DOHH2 (cell line): ENCODE results near the gene APBB3.
"Not testable (repeated sequence)": the region's sequence is repeated elsewhere in the genome, so short reads cannot be mapped to it uniquely, and the experiment has no call there.

Source experiments
- H3F3A ChIP-seq: fragments of 200-600 bp; sonication (generic), shearing (Covaris generic); 2 replicates; pipeline ENCODE4 v1.6.0; 2016; ENCODE audit warnings: antibody characterized with exemption, mild to moderate bottlenecking; ENCODE audit not compliant: control insufficient read depth, insufficient read depth
- H3K27ac ChIP-seq: fragments of 200-600 bp; sonication (generic); 2 replicates; pipeline ENCODE4 v1.5.1; 2014; ENCODE audit warnings: low read depth, mild to moderate bottlenecking, low read length, moderate library complexity
- H3K27me3 ChIP-seq: fragments of 200-600 bp; sonication (generic); 2 replicates; pipeline ENCODE4 v1.6.1; 2014; ENCODE audit warnings: mild to moderate bottlenecking, low read length, mixed read lengths; ENCODE audit not compliant: control insufficient read depth
- H3K36me3 ChIP-seq: fragments of 200-600 bp; sonication (generic); 2 replicates; pipeline ENCODE4 v1.6.1; 2014; ENCODE audit warnings: mild to moderate bottlenecking, low read length, moderate library complexity, mixed read lengths; ENCODE audit not compliant: control insufficient read depth
- H3K4me1 ChIP-seq: fragments of 200-600 bp; sonication (generic); 2 replicates; pipeline ENCODE4 v1.6.1; 2014; ENCODE audit warnings: mild to moderate bottlenecking, low read length, mixed read lengths; ENCODE audit not compliant: control insufficient read depth
- H3K4me2 ChIP-seq: fragments of 200-600 bp; sonication (generic); 2 replicates; pipeline ENCODE4 v1.6.0; 2014; ENCODE audit warnings: mild to moderate bottlenecking, low read length, moderate library complexity
- H3K4me3 ChIP-seq: fragments of 200-600 bp; sonication (generic); 2 replicates; pipeline ENCODE4 v1.5.1; 2014; ENCODE audit warnings: mild to moderate bottlenecking, low read length, mixed read lengths
- H3K79me2 ChIP-seq: fragments of 200-600 bp; sonication (generic); 2 replicates; pipeline ENCODE4 v1.6.1; 2014; ENCODE audit warnings: mild to moderate bottlenecking, low read length, mixed read lengths; ENCODE audit not compliant: control insufficient read depth
- H3K9me2 ChIP-seq: fragments of 200-600 bp; sonication (generic); replicated peaks from 2 replicates; pipeline ENCODE4 v1.6.1; 2014; ENCODE audit warnings: mild to moderate bottlenecking, low read length, mixed read lengths; ENCODE audit not compliant: control insufficient read depth
- H3K9me3 ChIP-seq: fragments of 200-600 bp; sonication (generic); 2 replicates; pipeline ENCODE4 v1.6.1; 2014; ENCODE audit warnings: antibody characterized with exemption, low read length, mixed read lengths; ENCODE audit not compliant: control insufficient read depth, insufficient read depth
- H4K20me1 ChIP-seq: fragments of 200-600 bp; sonication (generic); 2 replicates; pipeline ENCODE4 v1.6.0; 2014; ENCODE audit warnings: low read depth, mild to moderate bottlenecking, antibody characterized with exemption, low read length, moderate library complexity; ENCODE audit not compliant: control insufficient read depth, insufficient read depth
- EZH2phosphoT487 ChIP-seq: fragments of 200-600 bp; sonication (generic); IDR thresholded peaks from 2 replicates; pipeline ENCODE4 v1.6.1; 2017; ENCODE audit warnings: borderline replicate concordance, mild to moderate bottlenecking, antibody characterized with exemption, low read length, moderate library complexity, mixed read lengths
- TF ChIP-seq, protein P1 (sequence below): fragments of 200-600 bp; sonication (generic); IDR thresholded peaks from one replicate; pipeline ENCODE4 v1.5.1; 2014; ENCODE audit warnings: antibody characterized with exemption, mild to moderate bottlenecking, low read depth, low read length; ENCODE audit not compliant: poor library complexity, severe bottlenecking

APBB3 gene

DNA sequence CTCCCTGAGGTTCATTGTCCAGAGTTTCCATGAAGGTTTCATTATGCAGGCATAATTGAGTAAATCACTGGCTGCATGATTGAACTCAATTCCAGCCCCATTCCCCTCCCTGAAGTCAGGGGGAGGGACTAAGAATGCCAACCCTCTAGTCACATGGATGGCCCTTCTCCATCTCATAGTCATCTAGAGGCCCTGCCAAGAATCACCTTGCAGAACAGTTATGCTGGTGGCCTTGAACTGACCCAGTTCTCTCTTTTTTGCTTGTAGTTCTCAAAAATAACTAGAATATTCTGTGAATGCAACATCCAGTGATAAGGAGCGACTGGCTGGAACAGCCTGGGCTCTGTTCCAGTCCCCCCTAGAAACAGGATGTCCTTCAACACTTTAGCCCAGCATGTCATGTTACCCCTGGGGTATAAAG, 31.9 kb upstream of the APBB3 start:
- no peaks in the 10 kb centered on the region for H3K79me2 ChIP-seq

DNA sequence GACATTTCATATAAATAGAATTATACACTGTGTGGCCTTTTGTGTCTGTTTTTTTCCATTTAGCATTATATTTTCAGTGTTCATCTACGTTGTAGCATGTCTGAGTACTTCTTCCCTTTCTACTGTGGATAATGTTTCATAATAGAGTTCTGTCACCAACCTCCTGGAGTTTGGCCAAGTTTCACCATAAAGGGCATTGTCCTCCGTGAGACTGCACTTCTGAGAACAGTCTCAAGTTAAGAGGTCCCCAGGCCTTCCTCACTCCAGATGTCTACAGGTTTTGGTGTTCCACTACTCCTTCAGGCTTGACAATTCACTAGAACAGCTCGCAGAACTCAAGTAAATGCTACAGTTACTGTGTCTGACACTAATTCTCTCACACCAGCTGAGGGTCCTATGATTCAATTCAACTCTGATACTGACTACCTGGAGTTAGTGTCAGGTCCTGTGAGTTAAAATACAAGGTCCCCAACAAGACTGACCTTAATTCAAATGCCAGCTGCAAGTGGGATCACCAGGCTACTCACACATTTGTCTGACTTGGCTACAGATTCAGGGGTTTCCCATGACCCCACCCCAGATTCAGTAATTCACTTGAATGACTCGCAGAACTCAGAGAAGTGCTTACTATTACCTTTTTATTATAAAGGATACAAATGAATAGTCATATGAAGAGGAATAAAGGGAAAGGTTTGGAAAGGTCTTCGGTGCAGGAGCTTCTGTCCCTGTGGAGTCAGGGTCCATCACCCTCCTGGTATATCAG, 31.3 kb upstream of the APBB3 start:
- Histone ChIP-seq H4K20me1 (no peaks in the 10 kb centered on the region), H3K9me3 (no peaks in the 10 kb centered on the region), H3F3A (no peaks in the 10 kb centered on the region), H3K27me3 (peaks cover 15% of the 10 kb centered on the region), H3K36me3 (no peaks in the 10 kb centered on the region), H3K4me1 (no peaks in the 10 kb centered on the region), H3K4me3 (no peak overlapping the region), H3K4me2 (no peak overlapping the region), H3K79me2 (no peaks in the 10 kb centered on the region), H3K27ac (no peak overlapping the region), H3K9me2 (no peaks in the 10 kb centered on the region)
- TF ChIP-seq EZH2phosphoT487 = no peak
- TF ChIP-seq, protein P1, sequence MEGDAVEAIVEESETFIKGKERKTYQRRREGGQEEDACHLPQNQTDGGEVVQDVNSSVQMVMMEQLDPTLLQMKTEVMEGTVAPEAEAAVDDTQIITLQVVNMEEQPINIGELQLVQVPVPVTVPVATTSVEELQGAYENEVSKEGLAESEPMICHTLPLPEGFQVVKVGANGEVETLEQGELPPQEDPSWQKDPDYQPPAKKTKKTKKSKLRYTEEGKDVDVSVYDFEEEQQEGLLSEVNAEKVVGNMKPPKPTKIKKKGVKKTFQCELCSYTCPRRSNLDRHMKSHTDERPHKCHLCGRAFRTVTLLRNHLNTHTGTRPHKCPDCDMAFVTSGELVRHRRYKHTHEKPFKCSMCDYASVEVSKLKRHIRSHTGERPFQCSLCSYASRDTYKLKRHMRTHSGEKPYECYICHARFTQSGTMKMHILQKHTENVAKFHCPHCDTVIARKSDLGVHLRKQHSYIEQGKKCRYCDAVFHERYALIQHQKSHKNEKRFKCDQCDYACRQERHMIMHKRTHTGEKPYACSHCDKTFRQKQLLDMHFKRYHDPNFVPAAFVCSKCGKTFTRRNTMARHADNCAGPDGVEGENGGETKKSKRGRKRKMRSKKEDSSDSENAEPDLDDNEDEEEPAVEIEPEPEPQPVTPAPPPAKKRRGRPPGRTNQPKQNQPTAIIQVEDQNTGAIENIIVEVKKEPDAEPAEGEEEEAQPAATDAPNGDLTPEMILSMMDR = no peak

More for the DNA sequence above, 31.9 kb upstream of the APBB3 start:
- H4K20me1 ChIP-seq = no peaks in the 10 kb centered on the region
- H3K9me2 ChIP-seq = no peaks in the 10 kb centered on the region
- no peaks in the 10 kb centered on the region for H3K9me3 ChIP-seq
- no peaks in the 10 kb centered on the region for H3K4me1 ChIP-seq
- no peak overlapping the region for H3K27ac ChIP-seq
- no peaks in the 10 kb centered on the region for H3F3A ChIP-seq
- TF ChIP-seq EZH2phosphoT487 = no peak
- TF ChIP-seq, protein P1 = no peak
- no peak overlapping the region for H3K4me2 ChIP-seq
- H3K27me3 ChIP-seq = peaks cover 15% of the 10 kb centered on the region
- no peaks in the 10 kb centered on the region for H3K36me3 ChIP-seq
- H3K4me3 ChIP-seq = no peak overlapping the region

DNA sequence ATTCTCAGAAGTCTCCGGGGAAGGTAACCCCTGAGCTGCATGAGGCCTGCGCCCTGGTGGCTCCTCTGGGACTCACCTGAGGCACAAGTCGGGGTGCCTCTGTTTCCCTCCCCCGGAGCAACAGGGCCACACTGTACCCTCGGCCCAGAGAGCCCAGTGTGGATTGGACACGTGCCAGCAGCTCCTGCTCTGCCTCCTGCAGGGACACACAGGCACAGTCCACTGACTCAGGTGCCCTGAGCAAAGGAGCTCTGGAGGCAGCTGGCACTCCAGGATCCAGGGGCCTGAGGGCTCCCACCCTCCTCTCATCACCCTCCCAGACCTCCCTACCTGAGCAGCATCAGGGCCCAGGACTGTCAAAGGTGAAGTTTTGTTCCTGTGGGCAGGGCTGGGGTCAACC, 29.8 kb upstream of the APBB3 start:
- Histone ChIP-seq H3K36me3 (no peaks in the 10 kb centered on the region), H3K27me3 (peaks cover 15% of the 10 kb centered on the region), H3K4me3 (no peak overlapping the region), H3K9me3 (no peaks in the 10 kb centered on the region), H4K20me1 (no peaks in the 10 kb centered on the region), H3K79me2 (no peaks in the 10 kb centered on the region), H3K27ac (no peak overlapping the region), H3F3A (no peaks in the 10 kb centered on the region), H3K4me1 (no peaks in the 10 kb centered on the region), H3K4me2 (no peak overlapping the region), H3K9me2 (no peaks in the 10 kb centered on the region)
- TF ChIP-seq, protein P1 = no peak
- TF ChIP-seq EZH2phosphoT487 = no peak

DNA sequence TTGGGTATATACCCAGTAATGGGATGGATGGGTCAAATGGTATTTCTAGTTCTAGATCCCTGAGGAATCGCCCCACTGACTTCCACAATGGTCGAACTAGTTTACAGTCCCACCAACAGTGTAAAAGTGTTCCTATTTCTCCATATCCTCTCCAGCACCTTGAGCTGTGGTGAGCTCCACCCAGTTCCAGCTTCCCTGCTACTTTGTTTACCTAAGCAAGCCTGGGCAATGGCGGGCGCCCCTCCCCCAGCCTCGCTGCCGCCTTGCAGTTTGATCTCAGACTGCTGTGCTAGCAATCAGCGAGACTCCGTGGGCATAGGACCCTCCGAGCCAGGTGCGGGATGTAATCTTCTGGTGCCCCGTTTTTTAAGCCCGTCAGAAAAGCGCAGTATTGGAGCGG, 28.7 kb upstream of the APBB3 start:
- not testable (repeated sequence) for H3K9me2 ChIP-seq, H3F3A ChIP-seq, H3K4me1 ChIP-seq, H3K79me2 ChIP-seq, H4K20me1 ChIP-seq, H3K4me3 ChIP-seq, H3K9me3 ChIP-seq, H3K4me2 ChIP-seq, H3K27ac ChIP-seq, H3K36me3 ChIP-seq
- H3K27me3 ChIP-seq = peaks cover 15% of the 10 kb centered on the region
